HG03354 (cell line): Measurements from ENCODE around the gene PSMB5.
A peak's percentile ranks its signal among the peaks of the same experiment; 100 is the strongest.

Source experiments
- ATAC-seq: cut with Tn5 transposase; IDR thresholded peaks from one replicate; pipeline ENCODE4 v1.9.1; 2021; ENCODE audit warnings: mild to moderate bottlenecking; ENCODE audit not compliant: unreplicated experiment, poor library complexity, severe bottlenecking

Gene PSMB5

GRCh38 chr14:23060536-23061260, 26.0 kb upstream of the PSMB5 start:
- no peak for ATAC-seq

DNA sequence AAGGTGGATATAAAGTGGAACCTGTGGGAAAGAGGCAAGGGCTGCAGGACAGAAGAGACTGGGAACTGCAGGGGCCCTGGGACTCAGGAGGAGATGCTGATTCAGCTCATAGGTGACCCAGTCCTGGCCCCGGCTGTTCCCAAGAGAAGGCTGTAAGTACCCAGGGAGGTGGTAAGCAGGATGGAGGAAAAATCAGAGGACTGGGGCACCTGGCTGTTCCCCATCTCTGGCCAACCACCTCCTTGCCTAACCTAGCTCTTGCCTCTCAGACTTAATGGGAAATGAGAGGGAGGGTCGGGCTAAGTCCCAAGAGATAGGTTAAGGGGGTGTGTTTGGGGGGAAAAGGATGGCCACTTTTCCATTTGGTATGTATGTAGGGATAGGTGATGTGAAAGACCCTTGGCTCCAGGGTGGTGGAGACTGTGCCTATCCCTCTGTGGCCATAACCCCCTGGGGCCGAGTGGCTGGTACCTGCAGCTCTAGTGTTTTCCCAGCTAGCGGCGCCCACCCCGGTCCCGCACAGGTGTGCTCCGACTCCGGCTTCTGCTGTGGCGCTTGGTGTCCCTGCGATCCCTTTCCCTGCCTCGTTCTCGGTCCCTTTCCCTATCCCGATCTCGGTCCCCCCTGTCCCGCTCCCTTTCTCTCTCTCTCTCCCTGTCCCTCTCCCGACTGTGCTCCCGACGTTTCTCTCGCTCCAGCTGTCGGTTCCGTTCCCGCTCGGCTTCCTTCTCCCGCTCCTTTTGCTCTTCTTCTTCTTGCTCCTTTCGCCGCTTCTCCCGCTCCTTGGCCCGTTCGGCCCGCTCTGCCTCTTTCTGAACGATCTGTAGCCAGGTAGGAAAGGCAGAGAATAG, 24.2 kb upstream of the PSMB5 start:
- no peak for ATAC-seq

GRCh38 chr14:23057757-23058653, 23.3 kb upstream of the PSMB5 start:
- ATAC-seq, result peak; percentile 66

GRCh38 chr14:23056956-23057756, 22.5 kb upstream of the PSMB5 start, which contains the start of gene CDH24:
Gene CDH24, minus strand, starts transcription at chr14:23057520. Its CDS starts 1,787 bp downstream, at chr14:23055733.
- peak; percentile 56 for ATAC-seq

- peak; percentile 57 for ATAC-seq
Measured at GRCh38 chr14:23056145-23056955, 21.6 kb upstream of the PSMB5 start.

- ATAC-seq, result no peak
Measured at GRCh38 chr14:23055621-23056144, 21.0 kb upstream of the PSMB5 start.

DNA sequence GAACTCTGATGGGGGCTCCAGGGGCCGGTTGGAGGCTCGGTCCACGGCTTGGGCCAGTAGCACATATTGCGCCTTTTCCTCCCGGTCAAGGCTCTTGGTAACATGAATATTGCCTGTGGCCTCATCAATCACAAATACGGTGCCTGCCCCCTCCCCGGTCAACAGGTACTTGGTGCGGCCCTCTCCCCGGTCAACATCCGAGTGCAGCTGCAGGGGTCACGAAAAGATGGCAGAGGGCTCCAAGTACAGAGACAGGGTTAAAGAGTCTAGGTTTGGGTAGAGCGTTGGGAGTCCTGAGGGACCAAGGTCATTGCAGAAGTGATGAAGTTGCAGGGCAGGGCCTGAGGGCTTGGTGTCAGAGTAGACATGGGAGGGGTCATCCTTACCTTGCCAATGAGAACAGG, 20.4 kb upstream of the PSMB5 start:
- ATAC-seq, result no peak

GRCh38 chr14:23054000-23054811, 19.5 kb upstream of the PSMB5 start:
- ATAC-seq, result no peak

DNA sequence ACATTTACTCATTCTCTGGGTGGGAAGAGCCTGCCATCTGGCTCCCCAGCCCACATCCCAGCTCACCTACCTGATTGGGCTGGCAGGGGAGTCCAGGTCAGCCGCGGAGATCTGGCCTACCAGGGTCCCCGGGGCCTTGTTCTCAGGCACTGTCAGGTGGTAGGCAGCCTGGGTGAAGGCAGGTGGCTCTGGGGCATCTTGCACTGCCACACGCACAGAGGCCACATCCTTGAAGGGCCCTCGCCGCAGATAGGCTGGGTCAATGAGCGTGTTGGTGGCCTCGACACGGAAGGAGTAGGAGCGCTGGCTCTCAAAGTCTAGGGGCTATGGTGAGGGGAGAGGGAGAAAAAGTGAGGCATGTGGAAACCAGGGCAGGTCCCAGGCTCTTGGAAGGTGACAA, 18.7 kb upstream of the PSMB5 start:
- no peak for ATAC-seq

DNA sequence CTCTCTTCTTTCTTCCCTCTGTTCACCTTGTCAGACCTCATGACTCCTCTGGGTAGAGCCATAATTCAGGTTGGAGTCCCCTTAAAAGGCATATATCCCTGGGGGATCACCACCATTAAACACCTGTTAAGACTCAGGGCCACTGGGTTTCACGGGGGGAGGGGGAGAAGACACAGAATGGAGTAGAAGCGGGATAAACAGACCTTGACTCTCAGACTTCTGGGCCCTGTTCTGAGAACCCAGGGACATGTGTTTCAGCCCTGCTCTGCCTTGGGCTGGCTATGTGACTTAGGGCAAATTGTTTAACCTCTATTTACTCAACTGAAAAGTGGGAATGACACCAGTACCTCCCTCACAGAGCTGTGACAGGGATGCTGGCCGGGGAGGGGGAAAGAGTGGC, 18.0 kb upstream of the PSMB5 start:
- no peak for ATAC-seq

GRCh38 chr14:23052182-23052623, 17.5 kb upstream of the PSMB5 start:
- ATAC-seq, result no peak

GRCh38 chr14:23051141-23052057, 16.7 kb upstream of the PSMB5 start:
- ATAC-seq, result no peak

DNA sequence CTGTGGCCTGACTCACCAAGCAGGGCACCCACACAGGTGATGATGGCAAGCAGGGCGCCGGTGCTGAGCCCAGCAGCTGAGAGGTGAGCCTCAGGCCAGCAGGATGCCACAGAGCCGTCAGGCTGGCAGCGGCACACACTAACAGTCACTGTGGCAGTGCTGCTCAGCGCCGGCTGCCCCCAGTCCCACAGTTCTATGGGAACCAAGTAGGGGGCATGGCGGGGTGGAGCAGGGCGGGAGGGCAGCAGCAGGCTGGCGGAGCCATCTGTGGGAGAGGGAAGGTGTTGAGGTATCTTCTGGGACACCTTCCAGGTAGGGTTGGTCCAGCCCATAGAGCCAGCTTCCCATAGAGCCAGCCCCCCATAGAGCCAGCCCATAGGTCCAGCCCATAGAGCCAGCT, 14.3 kb upstream of the PSMB5 start:
- no peak for ATAC-seq

- no peak for ATAC-seq
Measured at GRCh38 chr14:23047751-23048693, 13.3 kb upstream of the PSMB5 start.

GRCh38 chr14:23047034-23047634, 12.4 kb upstream of the PSMB5 start:
- no peak for ATAC-seq
